ENCODE results near the gene LRP1.

- TF ChIP-seq ZNF8 (CRISPR knock-in tag; IDR thresholded peaks at IDR 0.05): no peak
- no peak for TF ChIP-seq BACH2 (CRISPR knock-in tag; IDR thresholded peaks at IDR 0.05; ENCODE audit: borderline replicate concordance)
- no peak for TF ChIP-seq PPARA (CRISPR knock-in tag; IDR thresholded peaks at IDR 0.05; ENCODE audit: borderline replicate concordance)
- no peak for TF ChIP-seq TCF4 (CRISPR knock-in tag; IDR thresholded peaks at IDR 0.05; ENCODE audit: borderline replicate concordance)
- TF ChIP-seq CREB5 (CRISPR knock-in tag; IDR thresholded peaks at IDR 0.05; ENCODE audit: low read depth): no peak
- no peak for TF ChIP-seq OSR1 (CRISPR knock-in tag; IDR thresholded peaks at IDR 0.05)
- TF ChIP-seq TSHZ2 (CRISPR knock-in tag; IDR thresholded peaks at IDR 0.05): no peak
- no peak for TF ChIP-seq ZNF70 (CRISPR knock-in tag; IDR thresholded peaks at IDR 0.05)
- no peak for TF ChIP-seq ISL1 (CRISPR knock-in tag; IDR thresholded peaks at IDR 0.05)
- no peak for TF ChIP-seq TOX (CRISPR knock-in tag; IDR thresholded peaks at IDR 0.05; ENCODE audit: borderline replicate concordance)
- TF ChIP-seq ZC3H10 (CRISPR knock-in tag; IDR thresholded peaks at IDR 0.05): no peak
Observed at GRCh38 chr12:57116580-57117281, 11.6 kb upstream of the LRP1 start.
